WTC11 (cell line): Measurements from ENCODE around the gene MYLK4. TPM values are rescaled to one million over a fixed set of nuclear protein-coding genes. Genes with fewer than 3 reads are reported as not detected.

Experiments used
- ATAC-seq: fragments of 200-7000 bp; cut with Tn5 transposase; 2 replicates; pipeline ENCODE4 v1.10.0; 2021; ENCODE audit warnings: mild to moderate bottlenecking, moderate library complexity
- CTCF ChIA-PET: fragments of 300-600 bp; sonication (Branson Sonifier 250); formaldehyde crosslinking; loops from one replicate; lab custom pipeline; 2021; ENCODE audit warnings: antibody characterized with exemption; lab: Charles Lee
- POLR2A ChIA-PET: fragments of 350-600 bp; sonication (Branson Sonifier 250); formaldehyde crosslinking; loops from one replicate; lab custom pipeline; 2021; ENCODE audit warnings: antibody characterized with exemption; lab: Charles Lee
- DNase-seq: peaks from one replicate; pipeline ENCODE4 v3.0.0; 2021; ENCODE audit warnings: low spot score
- H3K27ac Mint-ChIP-seq: 2 replicates; pipeline ENCODE4 v1.8.0; 2021; ENCODE audit warnings: mixed read lengths
- H3K27me3 Mint-ChIP-seq: 2 replicates; pipeline ENCODE4 v1.8.0; 2021; ENCODE audit warnings: low read depth, mild to moderate bottlenecking, moderate library complexity, mixed read lengths
- H3K36me3 Mint-ChIP-seq: 2 replicates; pipeline ENCODE4 v1.8.0; 2021; ENCODE audit warnings: mixed read lengths
- H3K4me1 Mint-ChIP-seq: 2 replicates; pipeline ENCODE4 v1.8.0; 2022; ENCODE audit warnings: mixed read lengths
- H3K4me3 Mint-ChIP-seq: 2 replicates; pipeline ENCODE4 v1.8.0; 2021; ENCODE audit warnings: mild to moderate bottlenecking, moderate library complexity, mixed read lengths
- H3K9me3 Mint-ChIP-seq: 2 replicates; pipeline ENCODE4 v1.8.0; 2021; ENCODE audit warnings: mixed read lengths
- CDX4 ChIP-seq: fragments of 250-450 bp; sonication (Bioruptor Pico); IDR thresholded peaks from 2 replicates; pipeline ENCODE4 v1.9.0; 2021; ENCODE audit warnings: moderate library complexity, mild to moderate bottlenecking, inconsistent platforms, borderline replicate concordance
- CREB1 ChIP-seq: sonication (generic); formaldehyde crosslinking; IDR thresholded peaks from 2 replicates; pipeline ENCODE4 v1.8.0; 2023; ENCODE audit warnings: mild to moderate bottlenecking, missing genetic modification reagents
- CTCF ChIP-seq: fragments of 200-600 bp; IDR thresholded peaks from 2 replicates; pipeline ENCODE4 v1.8.0; 2022; ENCODE audit warnings: antibody characterized with exemption
- E2F5 ChIP-seq: sonication (generic); formaldehyde crosslinking; IDR thresholded peaks from 2 replicates; pipeline ENCODE4 v1.8.1; 2022; ENCODE audit warnings: mild to moderate bottlenecking, moderate library complexity, missing genetic modification reagents
- FOXJ3 ChIP-seq: sonication (generic); formaldehyde crosslinking; IDR thresholded peaks from 2 replicates; pipeline ENCODE4 v1.9.0; 2021; ENCODE audit warnings: missing genetic modification reagents, mild to moderate bottlenecking, borderline replicate concordance
- GTF2I ChIP-seq: fragments of 250-450 bp; sonication (Bioruptor Pico); conservative IDR thresholded peaks from 2 replicates; pipeline ENCODE4 v1.4.0; 2021; ENCODE audit warnings: mild to moderate bottlenecking
- JUN ChIP-seq: sonication (generic); formaldehyde crosslinking; IDR thresholded peaks from 2 replicates; pipeline ENCODE4 v1.8.0; 2023; ENCODE audit warnings: mild to moderate bottlenecking, missing genetic modification reagents
- MXD4 ChIP-seq: fragments of 250-450 bp; sonication (Bioruptor Pico); IDR thresholded peaks from 2 replicates; pipeline ENCODE4 v1.8.0; 2021; ENCODE audit warnings: mild to moderate bottlenecking, moderate library complexity, borderline replicate concordance
- MYBL2 ChIP-seq: sonication (generic); formaldehyde crosslinking; IDR thresholded peaks from 2 replicates; pipeline ENCODE4 v1.8.1; 2023; ENCODE audit warnings: mild to moderate bottlenecking, moderate library complexity, missing genetic modification reagents
- NFE2L1 ChIP-seq: sonication (generic); formaldehyde crosslinking; IDR thresholded peaks from 2 replicates; pipeline ENCODE4 v1.8.1; 2023; ENCODE audit warnings: missing genetic modification reagents
- OVOL2 ChIP-seq: fragments of 250-450 bp; sonication (Bioruptor Pico); IDR thresholded peaks from 2 replicates; pipeline ENCODE4 v1.9.0; 2021; ENCODE audit warnings: mild to moderate bottlenecking, borderline replicate concordance
- PRRX2 ChIP-seq: fragments of 250-450 bp; sonication (Bioruptor Pico); IDR thresholded peaks from 2 replicates; pipeline ENCODE4 v1.8.0; 2021; ENCODE audit warnings: mild to moderate bottlenecking
- SOX15 ChIP-seq: fragments of 250-450 bp; sonication (Bioruptor Pico); IDR thresholded peaks from 2 replicates; pipeline ENCODE4 v1.9.0; 2021; ENCODE audit warnings: mild to moderate bottlenecking
- TEAD1 ChIP-seq: sonication (generic); formaldehyde crosslinking; IDR thresholded peaks from 2 replicates; pipeline ENCODE4 v1.8.0; 2022; ENCODE audit warnings: mild to moderate bottlenecking, missing genetic modification reagents
- TEAD4 ChIP-seq: sonication (generic); formaldehyde crosslinking; IDR thresholded peaks from 2 replicates; pipeline ENCODE4 v1.8.0; 2022; ENCODE audit warnings: mild to moderate bottlenecking, missing genetic modification reagents
- ZNF121 ChIP-seq: sonication (generic); formaldehyde crosslinking; IDR thresholded peaks from 2 replicates; pipeline ENCODE4 v1.8.0; 2023; ENCODE audit warnings: missing genetic modification reagents
- total RNA-seq: library from RNA; stranded (reverse); gene quantifications from 3 replicates; pipeline ENCODE4 v1.2.3, GENCODE V29; 2021
- TF ChIP-seq, protein P1 (sequence below): fragments of 250-450 bp; sonication (Bioruptor Pico); conservative IDR thresholded peaks from 2 replicates; pipeline ENCODE4 v1.9.0; 2021; ENCODE audit warnings: mild to moderate bottlenecking
- TF ChIP-seq, protein P2 (sequence below): sonication (generic); formaldehyde crosslinking; IDR thresholded peaks from 2 replicates; pipeline ENCODE4 v1.8.0; 2023; ENCODE audit warnings: missing genetic modification reagents, mild to moderate bottlenecking, borderline replicate concordance

MYLK4 gene
- total RNA-seq, 1 experiment from 2014 or later = 0.13 TPM

GRCh38 chr6:2752477-2753109 is 1.9 kb upstream of the MYLK4 start:
- no peaks in the 10 kb centered on the region for H3K9me3 Mint-ChIP-seq
- no peak for ATAC-seq
- H3K27ac Mint-ChIP-seq = no peak overlapping the region
- ChIA-PET CTCF (interaction anchor here (1.3 to 1.7 kb wide), 2 partner anchors 13 to 14 kb away, joined by 3 to 7 read pairs; partner anchors contain the start of gene WRNIP1), POLR2A (no interaction called here)
- H3K4me3 Mint-ChIP-seq = no peak overlapping the region
- TF ChIP-seq ZNF121 (CRISPR knock-in tag) (no peak), OVOL2 (CRISPR knock-in tag) (no peak), GTF2I (no peak), TEAD1 (CRISPR knock-in tag) (no peak), MXD4 (CRISPR knock-in tag) (no peak), TEAD4 (no peak), CDX4 (CRISPR knock-in tag) (no peak), MYBL2 (CRISPR knock-in tag) (no peak), SOX15 (CRISPR knock-in tag) (no peak), JUN (CRISPR knock-in tag) (no peak), NFE2L1 (CRISPR knock-in tag) (no peak), FOXJ3 (CRISPR knock-in tag) (no peak), CTCF (no peak)
- TF ChIP-seq, protein P1, sequence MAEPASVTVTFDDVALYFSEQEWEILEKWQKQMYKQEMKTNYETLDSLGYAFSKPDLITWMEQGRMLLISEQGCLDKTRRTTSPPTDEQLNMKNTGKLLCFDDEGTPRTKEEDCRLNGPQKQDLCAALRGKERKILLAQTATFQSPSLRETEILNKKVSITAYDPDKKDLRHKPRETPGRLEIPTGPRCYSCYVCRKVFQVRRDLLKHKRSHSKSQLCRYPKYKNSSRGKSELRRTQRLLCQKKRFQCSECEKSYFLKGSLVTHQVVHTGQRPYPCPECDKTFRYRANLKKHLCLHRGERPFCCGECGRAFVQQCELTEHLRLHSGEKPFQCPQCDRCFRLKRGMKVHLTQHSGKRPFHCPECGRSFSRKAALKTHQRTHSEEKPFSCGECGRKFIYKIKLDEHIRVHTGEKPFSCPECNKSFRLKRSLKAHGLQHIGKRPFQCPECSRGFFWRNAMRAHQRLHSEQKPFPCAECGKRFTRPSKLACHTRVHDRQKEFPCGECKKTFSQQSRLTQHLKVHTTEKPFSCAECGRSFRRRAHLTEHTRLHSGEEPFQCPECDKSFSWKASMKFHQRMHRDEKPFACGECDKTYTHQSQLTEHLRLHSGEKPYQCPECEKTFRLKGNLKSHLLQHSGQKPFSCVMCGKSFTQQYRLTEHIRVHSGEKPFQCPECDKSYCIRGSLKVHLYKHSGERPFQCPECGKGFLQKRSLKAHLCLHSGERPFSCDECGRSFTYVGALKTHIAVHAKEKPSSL = no peak
- TF ChIP-seq, protein P2, sequence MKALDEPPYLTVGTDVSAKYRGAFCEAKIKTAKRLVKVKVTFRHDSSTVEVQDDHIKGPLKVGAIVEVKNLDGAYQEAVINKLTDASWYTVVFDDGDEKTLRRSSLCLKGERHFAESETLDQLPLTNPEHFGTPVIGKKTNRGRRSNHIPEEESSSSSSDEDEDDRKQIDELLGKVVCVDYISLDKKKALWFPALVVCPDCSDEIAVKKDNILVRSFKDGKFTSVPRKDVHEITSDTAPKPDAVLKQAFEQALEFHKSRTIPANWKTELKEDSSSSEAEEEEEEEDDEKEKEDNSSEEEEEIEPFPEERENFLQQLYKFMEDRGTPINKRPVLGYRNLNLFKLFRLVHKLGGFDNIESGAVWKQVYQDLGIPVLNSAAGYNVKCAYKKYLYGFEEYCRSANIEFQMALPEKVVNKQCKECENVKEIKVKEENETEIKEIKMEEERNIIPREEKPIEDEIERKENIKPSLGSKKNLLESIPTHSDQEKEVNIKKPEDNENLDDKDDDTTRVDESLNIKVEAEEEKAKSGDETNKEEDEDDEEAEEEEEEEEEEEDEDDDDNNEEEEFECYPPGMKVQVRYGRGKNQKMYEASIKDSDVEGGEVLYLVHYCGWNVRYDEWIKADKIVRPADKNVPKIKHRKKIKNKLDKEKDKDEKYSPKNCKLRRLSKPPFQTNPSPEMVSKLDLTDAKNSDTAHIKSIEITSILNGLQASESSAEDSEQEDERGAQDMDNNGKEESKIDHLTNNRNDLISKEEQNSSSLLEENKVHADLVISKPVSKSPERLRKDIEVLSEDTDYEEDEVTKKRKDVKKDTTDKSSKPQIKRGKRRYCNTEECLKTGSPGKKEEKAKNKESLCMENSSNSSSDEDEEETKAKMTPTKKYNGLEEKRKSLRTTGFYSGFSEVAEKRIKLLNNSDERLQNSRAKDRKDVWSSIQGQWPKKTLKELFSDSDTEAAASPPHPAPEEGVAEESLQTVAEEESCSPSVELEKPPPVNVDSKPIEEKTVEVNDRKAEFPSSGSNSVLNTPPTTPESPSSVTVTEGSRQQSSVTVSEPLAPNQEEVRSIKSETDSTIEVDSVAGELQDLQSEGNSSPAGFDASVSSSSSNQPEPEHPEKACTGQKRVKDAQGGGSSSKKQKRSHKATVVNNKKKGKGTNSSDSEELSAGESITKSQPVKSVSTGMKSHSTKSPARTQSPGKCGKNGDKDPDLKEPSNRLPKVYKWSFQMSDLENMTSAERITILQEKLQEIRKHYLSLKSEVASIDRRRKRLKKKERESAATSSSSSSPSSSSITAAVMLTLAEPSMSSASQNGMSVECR = no peak
- no peak for DNase-seq
- 0 out of 2 replicates have a peak, but pooled peaks cover 3% of the 10 kb centered on the region for H3K4me1 Mint-ChIP-seq
- no peaks in the 10 kb centered on the region for H3K27me3 Mint-ChIP-seq
- H3K36me3 Mint-ChIP-seq = no peaks in the 10 kb centered on the region

GRCh38 chr6:2751871-2752270 is 1.1 kb upstream of the MYLK4 start:
- CTCF ChIA-PET = interaction anchor here (1.9 kb wide), 1 partner anchor 156 kb away, joined by 7 read pairs; no protein-coding TSS in a partner anchor
- Mint-ChIP-seq H3K36me3 (no peaks in the 10 kb centered on the region), H3K4me3 (no peak overlapping the region), H3K27me3 (no peaks in the 10 kb centered on the region), H3K27ac (no peak overlapping the region), H3K4me1 (0 out of 2 replicates have a peak, but pooled peaks cover 3% of the 10 kb centered on the region), H3K9me3 (no peaks in the 10 kb centered on the region)
- ATAC-seq (no peak), DNase-seq (no peak)
- POLR2A ChIA-PET = no interaction called here
- TF ChIP-seq PRRX2 (CRISPR knock-in tag) = no peak
- TF ChIP-seq FOXJ3 (CRISPR knock-in tag) = no peak
- TF ChIP-seq, protein P1 = no peak
- TF ChIP-seq E2F5 = no peak
- no peak for TF ChIP-seq CREB1 (CRISPR knock-in tag)
- TF ChIP-seq, protein P2 = no peak
